ENCODE results near the gene PPL. TPM values are rescaled to one million over a fixed set of nuclear protein-coding genes. Genes with fewer than 3 reads are reported as not detected.

Gene PPL
- total and polyA plus RNA-seq, 2 of the 8 experiments (the other 6 are each of a cell fraction or from before 2014, with no cell fraction given) = 11.3 to 29.5 TPM

GRCh38 chr16:4900036-4900435, 36.9 kb downstream of the PPL start:
- CTCF ChIA-PET (ENCODE audit: partially characterized antibody) = interaction anchor here (0.7 to 2.1 kb wide), 4 partner anchors 9 to 56 kb away, joined by 3 to 8 read pairs (median 5); no protein-coding TSS in a partner anchor
- H4K5ac ChIP-seq (ENCODE audit: insufficient read length, low read depth, low read length) = no peak overlapping the region
- 84% methylated on average over 7 of the region's 8 CpGs; no CpG with 5 or more reads in 1 of the 2 experiments for WGBS, 2 experiments (ENCODE audit: extremely low coverage in 1 of 2, insufficient coverage in 1 of 2, insufficient read length in 1 of 2, insufficient replicate concordance in 2 of 2, low coverage in 1 of 2, low lambda C conversion rate in 2 of 2, missing lambda C conversion rate in 1 of 2)
- TF ChIP-seq TBP (IDR thresholded peaks at IDR 0.05; ENCODE audit: low read depth, low read length) (no peak), E2F6 (IDR thresholded peaks at IDR 0.05) (no peak), PHF8 (conservative IDR thresholded peaks at IDR 0.05; ENCODE audit: low read depth, low read length) (no peak), POU5F1 (IDR thresholded peaks at IDR 0.05; ENCODE audit: low read depth, low read length) (no peak), EZH2 (IDR thresholded peaks at IDR 0.05; ENCODE audit: low read depth, low read length, severe bottlenecking) (no peak), JUN (IDR thresholded peaks at IDR 0.05; ENCODE audit: low read depth, low read length) (no peak), CHD1 (IDR thresholded peaks at IDR 0.05; ENCODE audit: low read depth, low read length) (no peak), USF2 (IDR thresholded peaks at IDR 0.05; ENCODE audit: low read length) (no peak), NANOG (IDR thresholded peaks at IDR 0.05; ENCODE audit: insufficient read depth, low read depth, low read length, poor library complexity, severe bottlenecking) (no peak), MAFK (IDR thresholded peaks at IDR 0.05; ENCODE audit: low read depth, low read length) (no peak), EGR1 (IDR thresholded peaks at IDR 0.05; ENCODE audit: borderline replicate concordance, low read depth, low read length) (no peak), RNF2 (IDR thresholded peaks at IDR 0.05; ENCODE audit: borderline replicate concordance, low read depth, low read length, missing control alignments, poor library complexity, severe bottlenecking) (no peak)

More at GRCh38 chr16:4900036-4900435, 36.9 kb downstream of the PPL start:
- FAIRE-seq = no peak
- no peak overlapping the region for H3K9ac ChIP-seq (replicated peaks in 1 of 4; ENCODE audit: extremely low read depth in 1 of 4, low read depth in 3 of 4, low read length in 3 of 4)
- no peak overlapping the region for H2BK20ac ChIP-seq (ENCODE audit: low read length)
- H2BK5ac ChIP-seq (ENCODE audit: low read depth, low read length) = no peak overlapping the region
- DNase-seq (ENCODE audit: low read depth in 1 of 2, low spot score in 2 of 2) = no peak
- H3K23me2 ChIP-seq (ENCODE audit: low read depth, low read length) = no peaks in the 10 kb centered on the region
- H4K20me1 ChIP-seq (replicated peaks in 1 of 2; ENCODE audit: control insufficient read depth in 1 of 2, insufficient read depth in 2 of 2, low read length in 2 of 2) = peaks cover 0 to 5% of the 10 kb centered on the region in 2 experiments
- H3K9me3 ChIP-seq (ENCODE audit: insufficient read depth in 2 of 2, low read depth in 1 of 2, low read length in 1 of 2) = peaks cover 0 to 6% of the 10 kb centered on the region in 2 experiments; a peak in 1 of 4 replicates
- no peak overlapping the region for H2AK5ac ChIP-seq (ENCODE audit: low read depth, low read length)
- no peak overlapping the region for H3K18ac ChIP-seq (ENCODE audit: extremely low read depth, low read length)
- H3K27ac ChIP-seq (ENCODE audit: low read depth, low read length) = no peak overlapping the region
- H3K4me3 ChIP-seq (ENCODE audit: extremely low read depth in 1 of 4, insufficient read depth in 2 of 4, low read depth in 3 of 4, low read length in 4 of 4) = no peak overlapping the region
- no peak overlapping the region for H3K56ac ChIP-seq (replicated peaks; ENCODE audit: insufficient read length, low read depth, low read length)
- H3K23ac ChIP-seq (ENCODE audit: insufficient read length) = no peak overlapping the region
- peaks cover 0 to 21% (median 11%) of the 10 kb centered on the region in 4 experiments; a peak in 6 of 8 replicates for H3K36me3 ChIP-seq (ENCODE audit: control insufficient read depth in 2 of 4, insufficient read depth in 4 of 4, low read length in 3 of 4)
- H2BK12ac ChIP-seq (ENCODE audit: low read depth, low read length) = no peak overlapping the region
- H3K14ac ChIP-seq (ENCODE audit: insufficient read length) = no peak overlapping the region
- no peak overlapping the region for H2AFZ ChIP-seq (ENCODE audit: low read length)
- H4K91ac ChIP-seq (replicated peaks; ENCODE audit: insufficient read length, low read length) = no peak overlapping the region
- no peaks in the 10 kb centered on the region for H3K27me3 ChIP-seq (replicated peaks in 1 of 4; ENCODE audit: control insufficient read depth in 3 of 4, extremely low read depth in 1 of 4, insufficient read depth in 3 of 4, low read length in 3 of 4)
- no peaks in the 10 kb centered on the region for H3K79me1 ChIP-seq (ENCODE audit: low read depth, low read length)
- H2BK15ac ChIP-seq (ENCODE audit: low read length) = no peak overlapping the region
- H3K79me2 ChIP-seq (ENCODE audit: control insufficient read depth in 1 of 2, insufficient read depth in 2 of 2, low read length in 2 of 2) = no peaks in the 10 kb centered on the region
- no peak overlapping the region for H2BK120ac ChIP-seq (replicated peaks; ENCODE audit: low read depth, low read length)
- H4K8ac ChIP-seq (ENCODE audit: extremely low read depth, insufficient read depth, low read length) = no peak overlapping the region
- H3K4me2 ChIP-seq (ENCODE audit: insufficient read depth in 1 of 2, low read depth in 2 of 2, low read length in 2 of 2) = no peak overlapping the region
- H3K4me1 ChIP-seq (replicated peaks in 1 of 4; ENCODE audit: control insufficient read depth in 3 of 4, insufficient read depth in 4 of 4, low read length in 3 of 4) = no peaks in the 10 kb centered on the region
- POLR2A ChIA-PET (ENCODE audit: partially characterized antibody) = interaction anchor here (0.9 to 2.7 kb wide), 5 partner anchors 8 to 58 kb away, joined by 3 to 10 read pairs (median 3); partner anchors contain the start of gene SEC14L5
- H3K4ac ChIP-seq (replicated peaks; ENCODE audit: insufficient read length, low read depth, low read length) = no peak overlapping the region

All from H1 (cell line).